GM21529 (cell line): ENCODE measurements around the gene RNF32.
"Not testable (repeated sequence)": the region's sequence is repeated elsewhere in the genome, so short reads cannot be mapped to it uniquely, and the experiment has no call there.

ENCODE experiments used
- ATAC-seq: cut with Tn5 transposase; IDR thresholded peaks from one replicate; pipeline ENCODE4 v1.9.1; 2021; ENCODE audit not compliant: unreplicated experiment

Gene RNF32

DNA sequence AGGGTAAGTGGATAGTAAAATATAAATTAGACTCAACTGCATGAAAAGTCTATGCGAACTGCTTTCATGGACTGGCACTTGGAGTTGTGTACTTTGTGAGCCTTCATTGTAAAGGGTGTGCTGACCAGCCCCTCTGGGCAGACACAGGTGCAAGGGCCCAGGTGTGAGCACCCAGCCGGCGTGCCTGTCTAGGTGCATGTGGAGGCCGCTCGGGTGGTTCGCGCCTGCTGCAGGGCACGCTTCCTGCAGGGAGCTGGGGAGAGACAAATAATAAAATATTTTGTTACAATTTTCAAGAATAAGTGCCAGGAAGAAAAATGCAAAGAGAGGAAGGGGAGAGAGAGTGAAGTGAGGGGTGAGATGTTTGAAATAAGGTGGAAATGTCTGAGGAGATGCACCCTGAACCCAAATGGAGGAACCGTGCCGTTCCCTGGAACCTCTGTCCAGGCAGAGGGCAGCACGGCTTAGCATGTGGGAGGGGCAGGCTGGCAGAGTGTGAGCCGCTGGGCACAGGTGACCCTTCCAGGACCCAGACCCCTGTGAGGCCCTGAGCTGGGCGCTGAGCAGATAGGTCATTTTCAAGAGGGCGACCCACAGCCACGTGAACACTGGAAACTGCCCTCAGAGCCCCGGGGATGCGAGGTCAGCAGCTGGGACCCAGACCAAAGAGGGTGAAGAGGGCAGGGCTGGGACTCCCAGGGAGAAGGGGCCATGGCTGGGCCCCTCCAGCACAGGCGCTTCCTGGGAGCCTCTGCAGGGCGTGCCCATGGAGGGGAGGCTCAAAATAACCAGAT is 28.7 kb downstream of the RNF32 start:
- no peak for ATAC-seq

DNA sequence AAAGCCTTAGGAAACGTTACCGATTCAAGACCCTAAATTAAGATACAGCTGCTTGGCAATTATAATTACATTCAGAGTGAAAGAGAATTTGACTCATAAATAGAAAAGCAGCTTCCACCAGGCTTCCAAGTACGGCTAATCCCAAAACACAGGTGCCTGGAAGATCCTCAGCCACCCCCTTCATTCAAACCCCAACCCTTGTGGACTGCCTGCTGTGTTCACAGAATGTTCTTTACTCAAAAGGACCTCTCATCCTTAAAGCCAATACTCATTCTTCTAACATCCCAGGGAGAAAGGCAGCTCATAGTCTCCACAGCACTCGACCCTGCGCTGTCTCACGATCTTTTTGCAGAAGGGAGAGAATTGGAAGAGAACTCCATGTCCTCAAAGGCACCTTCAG is 32.9 kb downstream of the RNF32 start:
- ATAC-seq, result no peak

DNA sequence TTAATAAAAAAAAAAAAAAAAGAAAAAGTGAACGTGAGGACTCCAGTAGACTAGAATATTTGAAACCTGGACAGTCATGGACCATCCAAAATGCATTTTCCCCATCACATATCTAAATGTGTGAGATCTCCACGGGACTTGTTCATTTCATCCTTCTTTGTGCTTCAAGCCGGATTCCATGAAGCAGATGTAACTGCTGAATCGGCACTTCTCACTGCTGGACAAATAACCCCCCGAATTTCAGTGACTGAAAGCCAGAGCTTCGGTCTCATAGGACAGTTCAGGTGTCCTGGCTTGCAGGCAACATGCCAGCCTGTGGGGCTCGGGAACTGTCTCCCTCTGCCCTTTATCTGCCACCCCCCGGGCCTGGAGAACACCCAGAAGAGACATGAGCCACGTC is 33.3 kb downstream of the RNF32 start:
- no peak for ATAC-seq

DNA sequence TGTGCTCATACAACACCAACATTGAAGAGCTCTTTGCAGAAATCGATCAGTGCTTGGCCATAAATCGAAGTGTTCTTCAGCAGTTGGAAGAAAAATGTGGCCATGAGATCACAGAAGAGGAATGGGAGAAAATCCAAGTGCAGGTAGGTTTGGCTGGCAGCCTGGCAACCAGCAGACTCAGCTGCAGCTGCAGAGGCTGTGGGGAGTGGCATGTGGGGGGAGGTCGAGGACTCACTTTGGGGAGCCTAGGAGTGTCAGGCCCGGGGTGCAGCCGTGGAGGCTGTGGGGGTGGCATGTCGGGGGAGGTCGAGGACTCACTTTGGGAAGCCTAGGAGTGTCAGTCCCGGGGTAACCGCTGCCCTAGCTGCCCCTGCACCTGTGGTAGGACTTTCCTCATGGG is 35.1 kb downstream of the RNF32 start:
- ATAC-seq, result no peak

DNA sequence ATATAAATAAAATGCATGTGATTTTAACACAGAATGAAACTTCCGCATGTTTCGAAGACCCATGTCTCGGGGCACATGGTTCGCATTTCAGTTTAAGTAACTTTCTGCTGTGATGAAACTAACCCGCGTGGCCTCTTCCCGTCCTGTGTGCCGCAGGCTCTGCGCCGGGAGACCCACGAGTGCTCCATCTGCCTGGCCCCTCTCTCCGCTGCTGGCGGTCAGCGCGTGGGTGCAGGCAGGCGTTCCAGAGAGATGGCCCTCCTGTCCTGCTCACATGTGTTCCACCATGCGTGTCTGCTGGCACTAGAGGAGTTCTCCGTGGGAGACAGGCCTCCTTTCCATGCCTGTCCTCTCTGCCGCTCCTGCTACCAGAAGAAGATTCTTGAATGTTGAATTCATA is 35.7 kb downstream of the RNF32 start:
- no peak for ATAC-seq

DNA sequence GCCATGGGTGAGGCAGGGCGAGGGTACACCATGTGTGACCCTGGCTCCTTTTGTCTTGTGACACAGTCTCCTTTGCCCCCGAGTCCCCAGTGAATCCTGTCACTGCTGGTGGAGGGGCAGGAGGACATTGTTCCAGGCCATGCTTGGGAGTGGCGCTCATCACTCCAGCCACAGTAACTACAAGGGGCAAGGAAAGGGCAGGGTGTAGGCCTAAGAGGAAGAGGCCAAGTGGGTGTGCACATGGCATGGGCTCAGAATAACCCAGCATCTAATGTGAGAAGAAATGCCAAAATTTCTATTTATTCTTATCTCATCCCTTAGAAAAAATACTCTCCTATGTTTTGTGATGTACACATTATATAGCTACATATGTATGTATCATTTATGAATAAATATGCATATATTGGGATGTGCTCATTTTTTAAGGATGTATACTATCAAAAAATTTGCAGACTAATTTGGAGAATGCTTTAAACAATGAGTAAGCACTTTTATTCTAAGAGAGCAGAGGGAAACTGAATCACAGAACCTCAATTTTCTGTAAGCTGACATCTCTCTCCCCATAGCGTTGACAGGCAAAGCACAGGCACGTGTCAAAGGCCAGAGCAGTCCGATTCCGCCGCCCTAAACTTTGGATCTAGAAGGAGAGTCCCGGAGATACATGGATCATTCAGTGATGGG is 36.9 kb downstream of the RNF32 start:
- no peak for ATAC-seq

DNA sequence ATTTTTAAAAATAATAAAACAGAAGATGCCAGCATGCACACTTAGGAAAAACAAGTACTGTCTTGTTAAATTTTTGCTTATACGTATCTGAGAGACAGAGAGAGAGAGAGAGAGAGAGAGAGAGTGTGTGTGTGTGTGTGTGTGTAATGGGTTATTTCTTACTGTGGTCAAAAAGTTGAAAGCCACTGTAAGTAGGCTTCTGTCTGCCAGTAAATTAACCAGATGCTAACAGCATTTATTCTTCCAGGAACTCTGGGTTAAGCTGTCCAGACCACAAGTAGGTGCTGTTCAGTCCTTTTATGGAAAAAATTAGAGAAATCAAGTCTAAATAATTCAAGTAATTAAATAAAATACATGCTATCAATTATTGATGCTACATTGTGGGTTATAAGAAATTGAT is 39.7 kb downstream of the RNF32 start:
- no peak for ATAC-seq

DNA sequence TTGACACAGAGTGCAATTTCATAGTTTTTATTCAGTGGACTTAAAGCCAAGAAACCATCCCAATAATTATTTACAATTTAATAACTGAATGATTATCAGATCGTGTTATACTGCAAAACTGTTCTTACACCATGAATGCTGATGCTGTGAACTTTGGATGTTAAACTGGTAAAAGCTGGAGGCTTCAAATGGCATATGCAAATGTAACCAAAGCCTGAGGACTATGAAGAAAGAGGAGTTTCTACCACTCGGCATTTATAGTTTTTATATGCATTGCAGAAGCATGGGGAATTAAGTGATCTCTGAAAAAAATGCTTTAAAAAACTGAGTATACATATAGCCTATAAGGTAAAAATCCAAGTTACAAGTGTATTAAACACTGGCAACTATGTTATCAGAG is 42.4 kb downstream of the RNF32 start:
- no peak for ATAC-seq

DNA sequence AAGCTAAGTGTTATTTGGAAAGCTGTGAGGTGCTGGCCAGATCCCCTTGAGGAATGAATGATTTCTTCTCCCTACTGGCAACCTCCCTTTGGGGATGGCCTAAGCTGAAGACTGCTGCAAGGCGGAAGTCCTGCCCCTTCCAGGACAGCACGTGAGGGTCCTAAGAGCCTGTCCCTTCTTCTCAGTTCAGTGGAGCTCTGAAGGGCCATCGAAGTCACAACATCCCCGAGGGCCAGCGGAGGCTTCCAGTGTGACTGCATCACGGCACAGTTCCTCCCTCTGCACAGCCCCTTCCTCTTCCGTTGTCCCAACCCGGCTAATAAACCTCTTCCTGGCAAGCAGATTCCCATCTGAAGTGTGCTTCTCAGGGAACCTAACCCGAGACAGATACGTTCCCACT is 43.7 kb downstream of the RNF32 start:
- ATAC-seq, result no peak

DNA sequence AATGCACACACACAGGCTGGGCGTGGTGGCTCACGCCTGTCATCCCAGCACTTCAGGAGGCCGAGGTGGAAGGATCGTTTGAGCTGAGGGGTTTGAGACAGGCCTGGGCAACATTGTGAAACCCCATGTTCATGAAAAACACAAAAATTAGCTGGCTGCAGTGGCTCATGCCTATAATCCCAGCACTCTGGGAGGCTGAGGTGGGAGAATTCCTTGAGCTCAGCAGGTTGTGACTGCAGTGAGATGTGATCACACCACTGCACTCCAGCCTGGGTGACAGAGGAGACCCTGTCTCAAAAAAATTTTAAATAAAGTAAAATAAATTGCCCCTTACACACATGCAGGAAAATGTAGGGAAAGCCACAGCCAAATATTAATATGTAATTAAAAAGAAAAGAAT is 44.1 kb downstream of the RNF32 start:
- no peak for ATAC-seq

DNA sequence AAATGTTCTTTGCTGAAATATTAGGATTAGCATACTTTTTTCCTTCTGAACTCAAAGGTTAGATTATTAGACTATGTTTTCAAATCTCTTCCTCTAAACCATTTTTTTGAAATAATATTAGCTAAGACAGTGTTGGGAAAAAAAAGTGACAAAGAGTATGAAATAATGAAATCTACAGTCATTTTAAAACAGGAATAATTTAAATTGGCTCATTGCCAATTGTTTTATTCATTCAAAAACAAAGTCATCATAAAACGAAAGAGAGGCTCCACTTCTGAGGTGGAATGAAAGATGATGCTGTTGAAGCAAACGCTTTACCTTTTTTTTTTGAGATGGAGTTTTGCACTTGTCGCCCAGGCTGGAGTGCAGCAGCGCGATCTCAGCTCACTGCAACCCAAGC is 51.2 kb downstream of the RNF32 start:
- no peak for ATAC-seq

DNA sequence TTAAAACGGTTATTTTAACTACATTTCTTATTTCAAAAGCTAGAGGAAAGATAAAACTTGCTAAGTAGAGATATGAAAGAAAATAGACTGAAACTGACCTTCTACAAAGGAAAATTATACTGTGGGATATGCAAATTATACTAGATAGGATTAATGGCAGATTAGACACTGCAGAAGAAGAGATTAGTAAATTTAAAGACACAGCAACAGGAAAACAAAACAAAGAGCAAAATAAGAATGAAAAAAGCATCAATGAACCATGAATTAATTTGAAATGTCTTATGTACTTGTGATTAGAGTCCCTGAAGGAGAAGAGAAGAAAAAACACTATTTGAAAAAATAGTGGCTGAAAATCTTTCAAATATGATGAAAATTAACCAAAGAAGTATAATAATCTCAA is 52.3 kb downstream of the RNF32 start:
- ATAC-seq, result no peak

DNA sequence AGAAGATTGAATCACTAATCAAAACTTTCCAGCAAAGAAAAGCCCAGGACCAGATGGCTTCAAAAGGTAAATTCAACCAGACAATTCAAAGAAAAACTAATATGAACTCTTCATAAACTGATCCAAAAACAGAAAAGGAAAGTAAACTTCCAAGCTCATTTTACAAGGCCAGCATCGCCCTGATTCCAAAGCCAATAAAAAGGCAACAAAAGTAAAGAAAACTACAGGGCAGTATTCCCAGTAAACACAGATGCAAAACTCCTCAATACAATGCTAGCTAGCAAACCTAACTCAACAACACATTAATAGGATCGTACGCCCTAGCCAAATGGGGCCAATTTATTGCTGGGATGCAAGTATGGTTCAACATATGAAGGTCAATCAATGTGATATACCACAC is 53.1 kb downstream of the RNF32 start:
- no peak for ATAC-seq

DNA sequence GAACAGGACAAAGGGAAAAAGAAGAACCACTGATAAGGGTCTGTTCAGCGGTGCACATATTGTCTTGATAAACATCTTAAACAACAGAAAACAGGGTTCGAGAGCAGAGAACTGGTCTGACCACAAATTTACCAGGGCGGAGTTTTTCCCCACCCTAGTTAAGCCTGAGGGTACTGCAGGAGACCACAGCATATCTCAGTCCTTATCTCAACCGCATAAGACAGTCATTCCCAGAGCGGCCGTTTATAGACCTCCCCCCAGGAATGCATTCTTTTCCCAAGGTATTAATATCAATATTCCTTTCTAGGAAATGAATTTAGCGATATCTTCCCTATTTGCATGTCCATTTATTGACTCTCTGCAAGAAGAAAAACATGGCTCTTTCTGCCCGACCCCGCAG is 56.7 kb downstream of the RNF32 start:
- ATAC-seq, result not testable (repeated sequence)

DNA sequence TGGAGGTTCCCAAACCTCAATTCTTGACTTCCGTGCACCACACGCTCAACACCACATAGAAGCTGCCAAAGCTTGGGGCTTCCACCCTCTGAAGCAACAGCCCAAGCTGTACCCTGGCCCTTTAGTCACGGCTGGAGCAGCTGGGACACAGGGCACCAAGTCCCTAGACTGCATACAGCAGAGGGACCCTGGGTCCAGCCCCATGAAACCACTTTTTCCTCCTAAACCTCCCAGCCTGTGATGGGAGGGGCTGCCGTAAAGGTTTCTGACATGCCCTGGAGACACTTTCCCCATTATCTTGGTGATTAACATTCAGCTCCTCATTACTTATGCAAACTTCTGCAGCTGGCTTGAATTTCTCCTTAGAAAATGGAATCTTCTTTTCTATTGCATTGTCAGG is 57.9 kb downstream of the RNF32 start:
- ATAC-seq, result not testable (repeated sequence)

DNA sequence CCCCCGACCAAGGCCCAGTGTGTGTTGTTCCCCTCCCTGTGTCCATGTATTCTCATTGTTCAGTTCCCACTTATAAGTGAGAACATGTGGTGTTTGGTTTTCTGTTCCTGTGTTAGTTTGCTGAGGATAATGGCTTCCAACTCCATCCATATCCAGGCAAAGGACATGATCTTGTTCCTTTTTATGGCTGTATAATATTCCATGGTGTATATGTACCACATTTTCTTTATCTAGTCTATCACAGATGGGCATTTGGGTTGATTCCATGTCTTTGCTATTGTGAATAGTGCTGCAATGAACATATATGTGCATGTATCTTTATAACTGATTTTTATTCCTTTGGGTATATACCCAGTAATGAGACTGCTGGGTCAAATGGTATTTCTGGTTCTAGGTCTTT is 61.2 kb downstream of the RNF32 start:
- not testable (repeated sequence) for ATAC-seq

DNA sequence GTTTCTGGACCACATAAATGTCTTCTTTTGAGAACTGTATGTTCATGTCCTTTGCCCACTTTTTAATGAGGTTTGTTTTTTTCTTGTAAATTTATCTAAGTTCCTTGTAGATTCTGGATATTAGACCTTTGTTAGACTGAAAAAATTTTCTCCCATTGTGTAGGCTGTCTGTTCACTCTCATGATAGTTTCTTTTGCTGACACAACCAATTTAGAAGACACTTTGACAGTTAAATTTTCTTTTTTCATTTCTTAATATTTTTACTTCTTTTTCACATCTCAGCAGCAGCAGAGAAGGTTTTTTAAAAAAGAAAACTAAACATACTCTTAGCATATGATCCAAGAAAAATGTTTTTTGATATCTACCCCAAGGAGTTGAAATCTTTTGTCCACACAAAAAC is 61.8 kb downstream of the RNF32 start:
- no peak for ATAC-seq

DNA sequence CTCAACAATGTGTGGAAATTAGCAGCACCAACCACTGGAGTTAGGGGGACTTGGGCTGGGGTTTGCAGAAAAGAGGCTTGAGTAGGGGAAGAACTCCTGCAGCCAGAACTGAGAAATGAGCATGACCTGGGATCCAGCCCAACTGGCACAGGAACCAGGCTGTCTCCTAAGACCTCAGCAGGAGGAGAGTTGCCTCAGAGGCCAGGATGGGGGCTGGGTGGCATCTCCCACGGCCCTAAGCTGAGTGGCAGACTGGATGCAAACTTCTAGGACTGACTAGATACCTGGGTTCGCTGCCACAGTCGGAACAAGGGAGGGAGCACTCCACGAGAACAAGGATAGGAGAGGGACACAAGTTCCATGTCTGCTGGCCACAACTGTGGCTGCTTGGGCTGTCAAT is 62.6 kb downstream of the RNF32 start:
- no peak for ATAC-seq

DNA sequence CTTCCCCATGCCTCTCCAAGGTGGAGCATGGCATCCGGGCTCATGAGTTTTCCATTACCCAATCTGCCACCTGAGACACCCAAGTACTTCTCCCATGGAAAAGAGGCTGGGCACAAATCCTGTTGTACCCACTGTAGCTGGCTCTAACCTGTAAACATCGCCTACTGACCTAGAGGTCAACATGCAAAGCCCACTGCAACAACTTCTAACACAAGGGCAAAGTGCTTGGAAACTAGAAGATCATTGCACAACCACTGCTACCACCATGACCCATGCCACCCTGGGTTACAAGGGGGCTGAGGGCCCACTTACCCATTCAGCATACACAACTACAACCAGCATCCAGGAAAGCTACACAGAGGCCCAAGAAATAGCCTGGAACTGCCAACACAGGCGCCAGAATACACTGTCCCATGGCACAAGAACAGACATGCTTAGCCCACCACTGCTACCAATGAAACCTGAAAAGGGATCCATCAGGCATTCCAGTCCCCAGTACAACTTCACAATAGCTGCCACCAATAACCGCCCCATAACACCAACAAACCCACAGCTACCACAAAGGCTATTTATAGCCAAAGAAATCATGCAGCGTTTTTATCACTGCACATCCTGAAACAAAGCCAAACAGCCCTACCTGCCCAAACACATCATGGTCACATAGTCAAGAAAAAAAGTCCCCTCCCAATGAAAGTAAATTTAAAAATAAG is 63.4 kb downstream of the RNF32 start:
- peak; percentile 55 for ATAC-seq

DNA sequence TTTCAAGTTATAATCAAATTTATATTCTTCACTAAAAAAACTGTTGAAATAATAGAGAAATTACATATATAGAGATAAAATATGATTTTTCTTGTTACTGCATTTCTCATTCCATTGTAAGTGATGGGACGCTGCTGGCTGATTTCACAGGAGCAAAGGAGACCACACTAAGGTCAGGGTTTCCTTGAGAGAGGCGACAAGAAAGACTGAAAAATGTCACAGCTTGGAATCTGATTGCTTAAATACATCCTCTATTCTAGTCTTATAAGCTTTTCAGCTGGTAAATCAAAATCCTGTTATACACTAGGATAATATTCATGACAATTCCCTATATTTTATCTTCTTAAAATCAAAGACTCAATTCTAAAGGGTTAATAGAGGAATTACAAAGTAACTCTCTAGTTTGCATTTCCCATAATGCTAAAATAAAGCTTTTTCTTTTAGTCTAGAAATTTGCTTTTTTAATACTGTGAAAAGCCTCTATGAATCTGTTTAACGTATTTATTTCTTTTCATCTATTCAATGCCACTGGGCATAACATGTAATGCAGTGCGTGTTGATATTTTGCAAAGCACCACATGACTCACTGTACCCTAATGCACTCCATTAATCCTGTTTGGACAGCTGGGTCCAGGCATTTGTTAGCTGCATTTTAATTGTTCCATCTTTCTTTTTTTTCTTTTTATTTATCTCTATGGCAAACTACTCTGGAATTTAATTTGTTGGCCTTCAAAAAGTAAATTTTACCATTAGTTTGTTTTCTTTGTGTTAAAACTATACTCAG is 81.7 kb downstream of the RNF32 start:
- ATAC-seq, result no peak

DNA sequence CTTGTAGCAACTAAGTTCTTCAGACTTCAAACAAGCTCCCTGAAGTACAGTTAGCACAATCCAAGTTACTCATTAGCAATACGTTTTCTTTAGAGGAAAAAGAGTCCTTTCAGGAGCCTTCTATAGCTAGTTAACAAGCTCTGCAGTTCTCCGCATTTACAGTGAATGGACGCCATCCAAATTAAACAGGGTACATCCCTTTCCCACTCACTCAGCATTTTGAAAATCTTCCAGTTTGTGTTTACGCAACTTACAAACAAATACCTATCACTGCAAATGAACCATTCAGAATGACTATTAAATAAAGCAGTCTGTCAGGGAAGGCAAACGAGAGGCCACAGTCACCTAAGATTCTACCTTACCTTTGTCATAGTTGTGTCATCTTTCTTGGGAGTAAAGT is 84.5 kb downstream of the RNF32 start:
- no peak for ATAC-seq
